HCT116 (cell line): ENCODE data around the gene CLTA. TPM values are rescaled to one million over a fixed set of nuclear protein-coding genes. Genes with fewer than 3 reads are reported as not detected.

Experiments used
- ATAC-seq: fragments of 200-7000 bp; cut with Tn5 transposase; 2 replicates; pipeline ENCODE4 v1.9.1; 2020; ENCODE audit warnings: mild to moderate bottlenecking, moderate library complexity
- BruUV-seq: library from RNA; stranded (reverse); fragments of 400-500 nt; replicated peaks from 2 replicates; lab custom pipeline; 2021; lab: Mats Ljungman, UMichigan
- CTCF ChIA-PET: fragments of 300-600 bp; sonication (Branson Sonifier 250); formaldehyde crosslinking; loops from one replicate; lab custom pipeline; 2021; ENCODE audit warnings: antibody characterized with exemption; lab: Charles Lee
- POLR2A ChIA-PET: fragments of 300-600, 350-600 bp; sonication (Branson Sonifier 250); formaldehyde crosslinking; loops from one replicate; lab custom pipeline; 2021; ENCODE audit warnings: antibody characterized with exemption; lab: Charles Lee
- RAD21 ChIA-PET, 2 experiments: fragments of 300-600 bp; sonication (Branson Sonifier 250); formaldehyde crosslinking; loops; one replicate each; lab custom pipeline; 2023; ENCODE audit warnings: low total read pairs in 2 of 2; ENCODE audit not compliant: uncharacterized antibody in 2 of 2, unreplicated experiment in 2 of 2, low non-redundant PET in 1 of 2; lab: Charles Lee
- DNase-seq: peaks from one replicate; pipeline ENCODE4 v3.0.0-alpha.2; 2010; ENCODE audit warnings: low read depth, low spot score
- H2AFZ ChIP-seq: fragments of 200-600 bp; shearing (Covaris generic), sonication (generic); 2 replicates; pipeline ENCODE4 v1.6.1; 2017; ENCODE audit warnings: low read depth, mixed run types, mixed read lengths, antibody characterized with exemption, low read length; ENCODE audit not compliant: poor library complexity, severe bottlenecking
- H3K27ac ChIP-seq: 2 replicates; pipeline ENCODE4 v1.5.1; 2012; ENCODE audit warnings: low read depth, low read length
- H3K27me3 ChIP-seq: fragments of 200-600 bp; sonication (generic); 2 replicates; pipeline ENCODE4 v1.6.1; 2016; ENCODE audit warnings: mixed run types, low read length, mixed read lengths; ENCODE audit not compliant: insufficient read depth
- H3K36me3 ChIP-seq, 2 experiments: fragments of 200-500 bp in 1 of 2; fragments of 200-600 bp in 1 of 2; sonication (Bioruptor generic) in 1 of 2; sonication (generic) in 1 of 2; 2 replicates each; pipeline versions ENCODE4 v1.5.1 to v1.6.1; 2014 to 2016; ENCODE audit warnings: low read length in 2 of 2, inconsistent platforms in 1 of 2, mixed read lengths in 1 of 2, mixed run types in 1 of 2; ENCODE audit not compliant: insufficient read depth in 2 of 2, control insufficient read depth in 1 of 2
- H3K4me1 ChIP-seq, 2 experiments: fragments of 200-600 bp in 1 of 2; sonication (generic) in 1 of 2; 2 replicates each; pipeline versions ENCODE4 v1.5.1 to v1.6.1; 2012 to 2017; ENCODE audit warnings: low read length in 2 of 2, inconsistent platforms in 1 of 2, mild to moderate bottlenecking in 1 of 2, mixed read lengths in 1 of 2, mixed run types in 1 of 2, moderate library complexity in 1 of 2; ENCODE audit not compliant: insufficient read depth in 2 of 2, control insufficient read depth in 1 of 2
- H3K4me2 ChIP-seq: fragments of 200-600 bp; sonication (generic); 2 replicates; pipeline ENCODE4 v1.6.1; 2017; ENCODE audit warnings: mixed run types, low read length, mixed read lengths
- H3K4me3 ChIP-seq, 2 experiments: fragments of 200-600 bp in 1 of 2; sonication (generic) in 1 of 2; replicated peaks in 1 of 2; 2 replicates each; pipeline ENCODE4 v1.5.1; 2011 to 2016; ENCODE audit warnings: low read length in 2 of 2, control low read depth in 1 of 2, low read depth in 1 of 2, mild to moderate bottlenecking in 1 of 2, mixed read lengths in 1 of 2, mixed run types in 1 of 2
- H3K79me2 ChIP-seq: fragments of 200-600 bp; sonication (generic); 2 replicates; pipeline ENCODE4 v1.6.1; 2017; ENCODE audit warnings: mild to moderate bottlenecking, mixed run types, low read length, moderate library complexity, mixed read lengths; ENCODE audit not compliant: insufficient read depth
- H3K9ac ChIP-seq: fragments of 200-600 bp; sonication (generic); 2 replicates; pipeline ENCODE4 v1.6.1; 2016; ENCODE audit warnings: low read length, mixed read lengths
- H3K9me2 ChIP-seq: fragments of 200-600 bp; sonication (generic), shearing (Covaris generic); 2 replicates; pipeline ENCODE4 v1.6.1; 2017; ENCODE audit warnings: mixed run types, mild to moderate bottlenecking, moderate library complexity; ENCODE audit not compliant: insufficient read depth
- H3K9me3 ChIP-seq, 2 experiments: fragments of 200-500 bp in 1 of 2; fragments of 200-600 bp in 1 of 2; sonication (Bioruptor generic) in 1 of 2; sonication (generic) in 1 of 2; 2 replicates each; pipeline ENCODE4 v1.6.1; 2014 to 2017; ENCODE audit warnings: low read length in 2 of 2, mixed read lengths in 2 of 2, inconsistent platforms in 1 of 2, low read depth in 1 of 2, mild to moderate bottlenecking in 1 of 2, mixed run types in 1 of 2, moderate library complexity in 1 of 2; ENCODE audit not compliant: control insufficient read depth in 1 of 2, insufficient read depth in 1 of 2
- H4K20me1 ChIP-seq: fragments of 200-600 bp; sonication (generic), shearing (Covaris generic); 2 replicates; pipeline ENCODE4 v1.6.1; 2017; ENCODE audit warnings: mixed run types, mild to moderate bottlenecking, moderate library complexity; ENCODE audit not compliant: insufficient read depth
- CBX3 ChIP-seq: IDR thresholded peaks from 2 replicates; pipeline ENCODE4 v1.6.1; 2012; ENCODE audit warnings: low read depth
- MAX ChIP-seq: IDR thresholded peaks from 2 replicates; pipeline ENCODE4 v1.6.1; 2012
- POLR2A ChIP-seq: IDR thresholded peaks from 2 replicates; pipeline ENCODE4 v1.7.0; 2011; ENCODE audit warnings: borderline replicate concordance; ENCODE audit not compliant: insufficient read depth, insufficient read length; ENCODE audit errors: extremely low read depth
- REST ChIP-seq: IDR thresholded peaks from 2 replicates; pipeline ENCODE4 v1.6.1; 2012; ENCODE audit warnings: low read depth
- SIN3A ChIP-seq: IDR thresholded peaks from 2 replicates; pipeline ENCODE4 v1.6.1; 2012; ENCODE audit warnings: low read depth
- intact Hi-C: fragments of 100-400 bp; cut with micrococcal nuclease; formaldehyde crosslinking; loops from 2 replicates; pipeline ENCODE4 v1.10.0; 2022
- total RNA-seq: library from RNA; stranded (reverse); gene quantifications from one replicate; pipeline ENCODE4 v1.2.1, GENCODE V29; 2021; ENCODE audit not compliant: unreplicated experiment

The CLTA gene
- total RNA-seq, 1 experiment from 2014 or later: 152 TPM

- BruUV-seq: no TSS peak
- intact Hi-C loops: no loop called here
- POLR2A ChIA-PET: no interaction called here
- RAD21 ChIA-PET: no interaction called here
- Histone ChIP-seq H3K9me3 (peaks cover 0 to 3% of the 10 kb centered on the region in 2 experiments; a peak in 1 of 4 replicates), H3K9me2 (no peaks in the 10 kb centered on the region), H3K4me3 (no peak overlapping the region), H4K20me1 (no peaks in the 10 kb centered on the region), H2AFZ (no peak overlapping the region), H3K36me3 (no peaks in the 10 kb centered on the region), H3K4me2 (no peak overlapping the region), H3K79me2 (no peaks in the 10 kb centered on the region)
- no peak for DNase-seq
- TF ChIP-seq MAX (no peak), SIN3A (no peak), CBX3 (no peak), REST (no peak), POLR2A (no peak)
- TF ChIP-seq, all 23 proteins: peak for 0
- no peaks in the 10 kb centered on the region for H3K27me3 ChIP-seq
- no peak overlapping the region for H3K27ac ChIP-seq
- H3K4me1 ChIP-seq: peaks cover 0 to 10% of the 10 kb centered on the region in 2 experiments; a peak in 1 of 4 replicates
- no peak for ATAC-seq
- CTCF ChIA-PET: no interaction called here
- H3K9ac ChIP-seq: no peak overlapping the region
These were observed 49.0 kb upstream of the CLTA start for GRCh38 chr9:36141761-36142160.
